GM21717 (cell line): ENCODE results near the gene RFPL1.

ENCODE experiments used
- ATAC-seq: cut with Tn5 transposase; IDR thresholded peaks from one replicate; pipeline ENCODE4 v1.9.1; 2021; ENCODE audit warnings: mild to moderate bottlenecking, moderate library complexity; ENCODE audit not compliant: unreplicated experiment

RFPL1 gene

DNA sequence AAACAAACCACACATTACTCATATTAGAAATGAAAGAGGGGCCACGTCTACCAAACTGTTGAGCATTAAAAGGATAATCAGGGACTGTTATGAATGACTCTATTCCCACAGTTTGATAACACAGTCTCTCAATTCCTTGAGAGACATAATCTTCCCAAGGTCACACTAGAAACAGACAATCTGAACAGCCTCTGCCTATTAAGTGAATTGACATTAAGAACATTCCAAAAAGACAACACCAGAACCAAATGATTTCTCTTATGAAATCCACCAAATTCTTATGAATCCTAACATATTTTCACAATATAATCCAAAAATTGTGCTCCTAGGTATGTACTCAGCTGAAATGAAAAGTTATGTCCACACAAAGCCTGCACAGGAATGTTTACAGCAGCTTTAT is 4.6 kb downstream of the RFPL1 start:
- no peak for ATAC-seq

GRCh38 chr22:29443452-29443851 is 5.1 kb downstream of the RFPL1 start:
- no peak for ATAC-seq

DNA sequence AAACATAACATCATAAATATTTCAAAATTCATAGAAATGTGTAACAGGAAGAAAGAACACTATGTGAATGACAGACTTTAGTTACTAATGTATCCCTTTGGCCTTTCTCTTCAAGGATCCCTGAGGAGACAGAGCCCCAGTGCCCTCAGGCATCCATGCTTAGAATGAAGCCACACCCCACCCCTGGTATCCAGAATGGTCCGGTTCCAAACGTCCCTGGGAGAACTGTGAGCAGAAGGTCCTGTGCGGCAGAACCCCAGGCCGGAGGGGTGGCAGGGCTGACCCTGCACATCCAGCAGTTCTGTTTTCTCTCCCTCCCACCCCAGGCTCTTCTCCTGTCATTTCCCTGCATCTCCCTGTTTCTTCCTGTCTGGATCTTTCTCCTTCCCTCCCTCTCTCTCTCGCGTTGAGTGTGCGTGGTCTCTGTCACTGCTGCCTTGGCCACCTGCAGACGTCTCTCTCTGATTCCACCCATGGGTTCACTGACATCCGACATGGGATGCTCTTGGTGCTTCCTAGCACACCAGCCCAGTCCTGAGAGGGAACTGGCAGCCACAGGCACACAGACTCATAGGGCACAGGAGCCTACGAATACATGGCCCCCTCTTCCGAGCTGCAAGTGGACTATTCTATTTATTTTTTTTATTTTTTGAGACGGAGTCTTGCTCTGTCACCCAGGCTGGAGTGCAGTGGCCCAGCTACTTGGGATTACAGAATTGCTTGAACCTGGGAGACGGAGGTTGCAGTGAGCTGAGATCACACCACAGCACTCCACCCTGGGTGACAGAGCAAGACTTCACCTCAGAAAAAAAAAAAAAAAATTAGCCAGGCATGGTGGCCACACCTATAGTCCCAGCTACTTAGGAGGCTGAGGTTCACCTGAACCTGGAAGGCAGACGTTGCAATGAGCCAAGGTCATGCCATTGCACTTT is 5.7 kb downstream of the RFPL1 start:
- no peak for ATAC-seq

GRCh38 chr22:29445508-29445907 is 7.1 kb downstream of the RFPL1 start:
- no peak for ATAC-seq

DNA sequence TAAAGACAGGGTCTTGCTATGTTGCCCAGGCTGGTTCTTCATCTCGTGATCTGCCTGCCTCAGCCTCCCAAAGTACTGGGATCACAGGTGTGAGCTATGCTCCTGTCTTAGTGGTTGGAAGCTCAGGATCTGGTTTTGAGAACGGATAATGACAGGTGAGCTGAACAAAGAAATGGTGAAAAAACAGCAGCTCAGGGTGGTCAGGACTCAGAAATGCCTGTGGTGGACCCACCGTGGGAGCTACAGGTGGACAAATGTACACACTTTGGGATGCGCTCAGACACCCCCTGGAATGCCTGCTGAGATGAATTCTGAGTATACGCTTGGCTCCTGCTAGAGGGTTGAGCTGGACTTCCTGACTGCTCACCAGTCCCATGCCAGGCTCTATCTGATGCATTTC is 9.5 kb downstream of the RFPL1 start:
- no peak for ATAC-seq

GRCh38 chr22:29449296-29449875 is 11.0 kb downstream of the RFPL1 start:
- no peak for ATAC-seq

DNA sequence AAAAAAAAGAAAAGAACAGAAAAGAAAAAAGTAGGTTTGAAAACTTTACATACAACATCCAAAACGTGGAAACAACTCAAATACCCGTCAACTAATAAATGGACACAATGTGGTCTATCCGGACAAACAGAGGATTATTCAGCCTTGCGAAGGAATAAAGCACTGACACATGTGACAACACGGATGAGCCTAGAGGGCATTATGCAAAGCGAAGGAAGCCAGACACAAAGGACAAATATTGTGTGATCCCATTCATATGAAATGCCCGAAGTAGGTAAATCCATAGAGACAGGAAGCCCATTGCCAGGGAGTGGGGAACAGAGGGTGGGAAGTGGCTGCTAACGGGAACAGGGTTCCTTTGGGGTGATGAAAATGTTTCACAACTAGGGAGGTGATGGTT is 11.8 kb downstream of the RFPL1 start:
- no peak for ATAC-seq

- ATAC-seq: no peak
These were observed 13.5 kb downstream of the RFPL1 start for GRCh38 chr22:29451863-29452262.

GRCh38 chr22:29454276-29454675 is 15.9 kb downstream of the RFPL1 start:
- ATAC-seq: no peak

GRCh38 chr22:29456211-29456671 is 17.9 kb downstream of the RFPL1 start:
- ATAC-seq: no peak

DNA sequence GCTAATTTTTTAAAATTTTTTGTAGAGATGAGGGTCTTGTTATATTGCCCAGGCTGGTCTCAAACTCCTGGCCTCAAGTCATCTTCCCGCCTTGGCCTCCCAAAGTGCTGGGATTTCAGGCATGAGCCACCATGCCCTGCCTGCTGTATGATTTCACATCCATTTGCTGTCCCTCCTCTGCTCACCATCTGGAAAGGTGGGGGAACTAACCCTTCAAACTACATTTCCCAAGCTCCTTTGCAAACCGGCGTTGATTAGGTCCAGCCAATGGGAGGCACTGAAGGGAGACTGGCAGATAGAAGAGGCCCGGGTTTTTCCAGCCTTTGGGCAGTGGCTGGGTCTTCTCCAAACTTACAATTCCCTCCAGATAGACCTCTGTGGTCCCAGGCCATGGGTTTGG is 19.3 kb downstream of the RFPL1 start:
- no peak for ATAC-seq

DNA sequence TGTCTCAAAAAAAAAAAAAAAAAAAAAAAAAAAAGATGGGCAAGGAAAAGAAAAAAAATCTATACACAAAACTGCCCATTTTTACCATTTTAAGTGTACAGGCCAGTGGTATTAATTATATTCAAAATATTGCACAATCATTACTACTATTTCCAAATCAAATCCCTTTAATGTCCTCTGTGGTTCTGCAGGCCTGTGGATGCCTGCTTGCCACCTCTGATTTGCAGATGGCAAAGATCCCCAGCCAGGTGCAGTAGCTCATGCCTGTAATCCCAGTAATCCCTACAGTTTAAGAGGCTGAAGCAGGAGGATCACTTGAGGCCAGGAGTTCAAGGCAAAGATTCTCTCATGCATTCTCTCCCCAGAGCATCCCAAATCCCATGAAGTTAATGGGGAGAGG is 20.2 kb downstream of the RFPL1 start:
- no peak for ATAC-seq

- no peak for ATAC-seq
These were observed 21.4 kb downstream of the RFPL1 start for GRCh38 chr22:29459773-29460172.

- no peak for ATAC-seq
These were observed 22.9 kb downstream of the RFPL1 start for GRCh38 chr22:29461263-29461662.

GRCh38 chr22:29463629-29464028 is 25.2 kb downstream of the RFPL1 start:
- ATAC-seq: no peak

DNA sequence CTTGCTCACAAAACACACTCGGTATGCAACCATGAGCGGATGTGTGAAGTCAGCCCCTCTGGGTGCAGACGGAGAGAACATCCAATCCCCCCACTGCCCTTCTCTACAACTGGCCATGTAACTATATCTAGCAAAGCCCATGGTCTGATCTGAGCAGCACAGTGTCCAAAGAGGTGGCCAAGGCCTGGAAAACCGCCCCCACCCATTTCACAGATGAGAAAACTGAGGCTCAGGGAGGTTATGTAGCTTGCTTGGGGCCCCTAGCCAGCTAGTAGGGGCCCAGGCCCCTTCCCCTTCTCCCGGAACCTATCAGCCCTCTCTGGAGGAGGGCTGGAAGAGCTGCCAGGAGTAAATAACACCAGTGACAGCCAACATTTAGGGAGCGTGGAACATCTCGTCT is 26.2 kb downstream of the RFPL1 start:
- ATAC-seq: no peak

DNA sequence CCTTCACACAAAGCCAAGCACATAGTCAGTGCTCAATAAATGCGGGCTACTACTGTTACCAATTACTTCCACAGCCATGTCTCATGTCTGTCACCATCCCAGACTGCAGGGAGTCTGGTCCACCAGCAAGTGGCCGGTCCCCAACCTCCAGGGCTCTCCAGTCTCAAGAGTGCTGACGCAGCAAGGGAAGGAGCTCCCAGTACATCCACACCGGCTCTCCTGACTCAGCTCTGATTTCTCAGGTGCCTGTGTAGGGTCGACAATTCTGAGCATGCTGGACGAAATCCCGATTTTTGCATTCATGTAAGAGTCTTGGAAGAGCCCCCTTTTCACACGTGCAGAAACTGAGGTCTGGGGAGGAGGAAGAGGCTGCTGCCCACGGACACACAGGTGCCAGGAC is 31.4 kb downstream of the RFPL1 start:
- no peak for ATAC-seq

GRCh38 chr22:29470159-29470855 is 31.9 kb downstream of the RFPL1 start:
- ATAC-seq: no peak

DNA sequence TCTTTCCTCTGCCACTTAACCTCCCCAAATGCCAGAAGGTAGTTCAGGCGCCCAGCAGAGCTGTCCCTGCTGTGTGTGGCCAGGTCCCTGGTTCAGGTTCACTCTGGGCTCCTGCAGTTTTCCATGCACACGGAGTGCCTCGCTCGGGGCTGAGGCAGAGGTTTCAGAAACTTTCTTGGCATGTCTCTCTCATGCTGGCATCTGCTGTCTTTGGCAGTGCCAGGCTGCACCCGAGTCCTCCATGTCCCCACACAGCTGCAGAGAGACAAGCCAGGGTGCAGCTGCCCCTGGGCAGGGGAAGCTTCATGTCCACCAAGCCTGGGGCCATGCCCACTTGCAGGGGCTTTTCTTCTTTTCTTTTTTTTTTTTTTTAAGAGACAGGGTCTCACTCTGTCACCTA is 34.6 kb downstream of the RFPL1 start:
- ATAC-seq: no peak

DNA sequence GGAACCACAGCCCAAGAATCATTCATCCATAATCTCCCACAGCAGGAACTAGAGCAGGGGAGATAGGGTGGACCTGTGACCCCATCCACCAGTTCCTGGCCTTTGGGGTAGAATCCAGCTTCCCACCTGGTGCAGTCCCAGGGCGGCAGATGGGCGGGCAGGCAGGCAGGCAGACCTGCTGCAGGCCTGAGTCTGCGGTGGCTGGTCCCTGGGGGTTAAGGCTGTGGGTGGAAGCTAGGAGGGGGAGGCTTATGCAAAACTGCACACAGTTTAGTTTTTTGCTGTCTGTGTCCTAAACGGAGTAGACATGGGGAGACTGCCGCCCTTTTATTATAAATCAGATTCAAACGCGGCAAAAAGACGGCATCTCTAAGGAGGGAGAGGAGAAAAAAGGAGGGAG is 37.2 kb downstream of the RFPL1 start:
- ATAC-seq: no peak

- ATAC-seq: no peak
These were observed 37.7 kb downstream of the RFPL1 start for GRCh38 chr22:29476116-29476515.
